Measurements from ENCODE around the gene DAPK2.
A peak's percentile ranks its signal among the peaks of the same experiment; 100 is the strongest.
"Not testable (repeated sequence)": the region's sequence is repeated elsewhere in the genome, so short reads cannot be mapped to it uniquely, and the experiment has no call there.

The DAPK2 gene

DNA sequence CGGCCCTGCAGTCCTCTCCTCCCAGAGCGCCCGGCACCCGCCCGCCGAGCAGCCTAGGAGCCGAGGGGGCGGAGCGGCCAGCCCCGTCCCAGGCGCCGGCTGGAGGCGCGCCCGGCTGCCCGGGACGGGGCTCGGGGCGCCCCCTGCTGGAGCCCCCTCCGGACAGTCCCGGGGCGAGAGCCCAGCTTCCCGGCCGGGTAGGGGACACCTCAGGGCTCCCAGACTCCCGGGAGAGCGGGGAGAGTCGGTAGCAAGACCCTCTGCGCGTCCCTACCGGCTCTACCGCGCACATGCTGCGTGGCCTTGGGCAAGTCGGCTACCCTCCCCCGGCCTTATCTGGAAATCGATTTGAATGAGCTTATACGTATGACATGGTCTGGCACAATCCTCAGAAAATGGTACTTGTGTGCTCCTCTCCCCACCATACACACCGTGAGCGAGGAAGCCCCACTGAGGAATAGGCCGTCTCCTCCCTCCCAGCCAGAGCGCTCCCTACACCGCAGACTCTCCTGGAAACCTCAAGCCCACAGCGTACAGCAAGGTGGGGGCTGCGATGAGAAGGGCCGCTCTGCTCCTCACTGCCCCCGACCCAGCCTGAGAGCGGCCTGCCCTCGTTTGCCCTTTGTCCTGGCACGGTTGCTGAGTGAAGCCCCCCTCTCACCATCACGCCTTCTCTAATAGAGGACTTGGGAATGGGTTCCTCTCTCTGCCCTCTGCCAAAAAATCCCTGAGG, at the start of gene DAPK2:
TSS of gene DAPK2 (minus strand) at position 65 of the 733 bp plus-strand sequence. CDS start 6,224 bp downstream, outside the sequence.
- peak; percentile 80 for DNase-seq

DNA sequence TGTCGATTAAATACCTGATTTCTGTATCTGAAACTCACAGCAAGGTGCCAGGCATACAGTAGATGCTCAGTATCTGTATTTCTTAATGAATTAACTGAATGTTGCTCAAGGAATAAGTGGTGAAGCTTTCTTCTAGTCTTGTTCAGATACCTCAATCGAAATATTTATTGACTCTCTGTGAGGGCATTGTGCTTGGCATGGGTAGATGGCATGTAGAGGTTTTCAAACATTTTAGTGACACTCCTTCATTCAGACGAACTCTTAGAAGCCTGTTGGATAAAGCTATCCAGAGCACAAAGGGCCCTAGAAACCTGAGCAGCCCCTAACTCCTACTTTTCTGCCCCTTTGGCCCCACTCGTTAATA, 49.1 kb upstream of the DAPK2 start:
- no peak for DNase-seq

DNA sequence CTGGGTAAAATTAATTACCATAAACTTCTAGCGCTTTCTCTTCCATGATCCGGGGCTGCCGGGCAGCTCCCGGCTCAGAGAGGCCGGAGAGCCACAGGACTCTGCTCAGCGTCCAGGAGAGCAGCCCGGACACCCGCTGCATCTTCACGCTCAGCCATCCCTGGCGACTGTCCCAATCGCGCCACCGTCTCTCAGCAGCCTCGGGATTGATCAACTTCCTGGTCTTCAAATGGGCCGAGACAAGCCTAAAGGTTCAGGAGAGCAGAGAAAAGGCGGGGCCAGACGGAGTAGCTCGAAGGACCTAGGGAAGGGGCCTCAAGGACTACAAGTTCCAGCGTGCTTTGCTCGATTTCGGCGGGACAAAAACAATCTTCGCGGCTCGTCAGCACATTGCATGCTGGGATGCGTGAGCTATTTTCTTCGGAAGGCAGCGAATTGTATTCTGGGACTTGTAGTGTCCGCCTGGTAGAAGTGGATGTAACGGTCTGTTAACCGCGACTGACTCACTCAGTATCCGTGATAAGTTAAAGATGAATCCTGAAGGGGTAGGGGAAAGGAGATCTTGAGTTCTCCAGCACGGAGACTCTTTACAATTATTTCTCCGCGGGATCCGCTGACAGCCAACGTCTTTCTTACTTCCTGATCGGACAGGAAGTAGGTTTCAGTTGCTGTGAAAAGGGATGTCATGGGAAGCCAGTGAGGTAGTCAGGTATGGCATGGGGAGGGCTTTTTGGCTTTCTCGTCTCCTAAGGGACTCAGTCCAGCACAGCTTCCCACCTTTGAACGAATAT, 47.5 kb upstream of the DAPK2 start, which contains the start of gene CIAO2A:
TSS of gene CIAO2A (minus strand) at position 212 of the 791 bp plus-strand sequence. CDS start at position 142, 70 bp downstream.
- peak; percentile 99 for DNase-seq

DNA sequence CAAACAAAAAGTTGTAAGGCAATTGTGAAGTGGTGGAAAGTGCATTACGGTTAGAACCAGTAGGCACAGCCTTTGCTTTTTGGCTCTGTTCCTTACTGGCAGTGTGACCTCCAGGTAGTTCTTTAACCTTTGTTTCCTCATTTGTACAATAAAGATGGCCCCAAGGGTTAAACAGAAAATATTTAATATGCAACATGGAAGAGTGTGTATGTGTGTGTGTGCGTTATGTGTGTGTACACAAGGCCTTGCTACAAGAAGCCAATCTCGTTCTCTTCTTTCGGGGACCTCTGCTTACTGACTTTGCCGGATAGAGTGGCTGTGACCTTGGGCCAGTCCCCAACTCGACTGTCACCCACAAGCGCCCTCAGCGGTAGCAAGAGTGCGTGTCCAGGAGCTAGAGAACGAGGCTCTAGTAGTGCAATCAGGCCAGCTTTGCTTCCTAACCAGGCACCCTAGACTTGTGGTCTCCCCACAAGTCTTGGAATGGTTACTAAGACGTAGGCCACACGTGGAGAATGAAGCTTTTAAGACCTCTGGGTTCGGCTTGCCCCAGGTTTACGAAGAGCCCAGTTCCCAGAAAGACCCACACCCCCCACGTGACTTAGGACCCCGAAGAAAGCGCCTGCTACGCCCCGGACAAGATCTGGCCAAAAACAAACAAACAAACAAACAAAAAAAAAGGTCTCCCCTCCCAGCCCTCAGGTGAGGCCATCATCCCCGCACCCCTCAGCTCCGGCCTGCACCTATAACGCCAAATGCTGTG, 46.8 kb upstream of the DAPK2 start:
- DNase-seq, result peak; percentile 69

DNA sequence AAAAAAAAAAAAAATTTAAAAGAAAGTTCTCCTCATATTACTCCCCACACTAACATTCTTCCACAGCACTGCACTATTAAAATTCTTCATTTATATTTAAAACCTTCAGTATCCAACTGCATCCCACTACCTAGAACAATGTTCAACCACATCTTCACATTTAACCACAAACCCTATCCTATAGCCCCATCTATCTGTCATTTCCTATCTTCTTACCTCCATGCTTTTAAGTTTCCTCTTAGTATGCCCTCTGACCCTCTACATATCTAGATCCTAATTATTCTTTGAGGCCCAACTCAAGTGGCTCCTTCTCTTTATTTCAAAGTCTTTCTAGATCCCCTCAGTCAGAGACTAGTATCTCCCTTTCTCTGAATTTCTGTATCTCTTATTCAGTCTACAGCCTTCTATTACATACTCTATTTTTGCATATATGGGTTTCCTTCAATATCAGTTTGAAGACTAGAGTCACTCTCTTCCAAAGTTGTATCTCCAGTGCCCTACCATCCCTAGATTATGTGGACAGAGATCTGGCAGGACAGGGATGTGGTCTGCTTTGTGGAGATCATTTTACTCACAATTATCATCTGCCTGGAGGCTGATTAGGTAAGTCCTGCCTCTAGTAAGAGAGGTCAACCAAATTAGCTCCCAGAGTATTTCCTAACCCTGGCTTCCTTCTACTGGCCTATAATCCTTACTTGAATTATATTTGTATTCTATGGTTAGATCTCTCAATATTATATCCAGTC, 46.0 kb upstream of the DAPK2 start:
- DNase-seq, result no peak

DNA sequence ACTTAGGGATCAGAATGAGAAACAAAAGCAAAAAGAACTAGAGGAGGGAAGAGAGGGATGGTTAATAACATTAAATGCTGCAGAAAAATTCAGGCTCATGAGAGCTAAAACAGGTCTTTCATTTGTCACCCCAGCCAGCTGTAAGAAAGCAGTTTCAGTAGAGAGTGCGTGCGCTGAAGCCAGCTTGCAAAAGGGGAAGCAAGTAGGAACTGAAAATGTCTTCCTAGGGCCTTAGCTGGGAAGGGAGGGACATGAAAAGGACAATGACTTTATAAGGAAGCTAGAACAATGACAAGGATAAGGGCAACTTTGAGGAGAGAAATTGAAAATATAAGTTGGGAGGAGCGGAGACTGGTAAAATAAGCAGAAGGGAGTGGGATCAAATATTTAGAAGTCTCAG, 44.2 kb upstream of the DAPK2 start:
- DNase-seq, result no peak

DNA sequence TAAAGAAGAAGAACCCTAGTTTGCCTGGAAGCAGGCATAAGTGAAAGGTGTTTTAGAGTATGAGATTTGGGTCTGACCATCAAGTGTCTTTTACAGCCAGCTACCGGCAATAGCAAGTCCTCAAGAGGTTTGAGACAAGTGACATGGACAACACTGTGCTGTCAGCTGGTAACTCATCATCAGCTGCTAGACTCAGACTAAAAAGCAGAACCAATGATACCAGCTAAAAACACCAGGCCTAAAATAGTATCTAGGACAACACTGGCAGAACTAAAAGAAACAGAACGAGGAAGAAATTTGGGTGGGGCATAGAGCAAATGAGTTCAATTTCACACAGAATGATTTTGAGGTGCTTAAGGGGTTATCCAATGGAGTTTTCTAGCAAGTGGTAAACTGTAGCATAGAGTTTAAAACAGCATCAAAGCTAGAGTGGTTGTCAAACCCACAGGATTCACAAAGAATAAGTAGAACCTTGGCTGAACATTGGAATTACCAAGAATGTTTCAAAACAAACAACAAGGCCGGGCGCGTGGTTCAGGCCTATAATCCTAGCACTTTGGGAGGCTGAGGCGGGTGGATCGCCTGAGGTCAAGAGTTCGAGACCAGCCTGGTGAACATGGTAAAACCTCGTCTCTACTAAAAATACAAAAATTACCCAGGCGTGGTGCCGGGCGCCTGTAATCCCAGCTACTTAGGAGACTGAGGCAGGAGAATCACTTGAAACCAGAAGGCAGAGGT, 43.4 kb upstream of the DAPK2 start:
- no peak for DNase-seq

DNA sequence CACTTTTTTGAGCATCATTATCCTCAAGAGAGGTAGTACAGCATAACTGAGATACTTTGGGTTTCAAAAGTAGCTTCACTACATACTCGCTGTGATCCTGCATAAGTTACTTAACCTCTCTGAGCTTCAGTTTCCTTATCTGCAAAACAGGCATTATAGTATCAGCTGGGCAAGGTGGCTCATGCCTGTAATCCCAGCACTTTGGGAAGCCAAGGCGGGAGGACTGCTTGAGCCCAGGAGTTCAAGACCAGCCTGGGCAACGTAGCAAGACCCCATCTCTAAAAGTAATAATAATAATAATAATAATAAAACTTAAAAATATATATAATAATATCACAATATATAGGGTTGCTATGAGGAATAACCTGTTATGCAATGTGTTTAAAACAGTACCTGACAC, 36.5 kb upstream of the DAPK2 start:
- DNase-seq, result no peak

DNA sequence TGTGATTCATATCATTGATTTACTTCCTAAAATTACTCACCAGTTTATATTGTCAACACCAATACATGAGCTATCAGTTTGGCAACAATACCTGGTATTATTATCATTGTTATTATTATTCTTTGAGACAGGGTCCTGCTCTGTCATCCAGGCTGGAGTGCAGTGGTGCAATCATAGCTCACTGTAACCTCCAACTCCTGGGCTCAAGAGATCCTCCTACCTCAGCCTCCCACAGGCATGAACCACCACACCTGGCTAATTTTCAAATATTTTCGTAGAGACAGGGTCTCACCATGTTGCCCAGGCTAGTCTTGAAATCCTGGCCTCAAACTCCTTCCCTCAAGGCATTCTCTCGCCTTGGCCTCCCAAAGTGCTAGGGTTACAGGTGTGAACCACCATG, 27.2 kb upstream of the DAPK2 start:
- not testable (repeated sequence) for DNase-seq

DNA sequence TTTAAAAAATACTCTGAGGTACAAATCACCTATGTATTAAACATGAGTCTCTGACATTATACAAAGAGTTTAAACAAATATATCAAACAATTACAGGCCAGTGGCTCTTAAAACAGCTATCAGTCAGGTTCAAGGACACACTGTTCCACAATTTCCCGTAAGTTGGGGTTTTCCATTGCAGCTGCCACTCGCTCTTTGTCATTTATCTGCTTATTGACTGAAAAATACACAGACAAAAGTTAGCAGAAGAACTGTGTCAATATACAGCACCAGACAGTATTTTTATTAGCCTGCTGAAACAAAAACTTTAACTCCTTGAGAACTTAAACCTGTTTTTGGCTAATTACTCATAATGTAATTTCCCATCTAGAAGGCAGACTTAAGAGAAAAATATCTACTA, 26.5 kb upstream of the DAPK2 start:
- no peak for DNase-seq

DNA sequence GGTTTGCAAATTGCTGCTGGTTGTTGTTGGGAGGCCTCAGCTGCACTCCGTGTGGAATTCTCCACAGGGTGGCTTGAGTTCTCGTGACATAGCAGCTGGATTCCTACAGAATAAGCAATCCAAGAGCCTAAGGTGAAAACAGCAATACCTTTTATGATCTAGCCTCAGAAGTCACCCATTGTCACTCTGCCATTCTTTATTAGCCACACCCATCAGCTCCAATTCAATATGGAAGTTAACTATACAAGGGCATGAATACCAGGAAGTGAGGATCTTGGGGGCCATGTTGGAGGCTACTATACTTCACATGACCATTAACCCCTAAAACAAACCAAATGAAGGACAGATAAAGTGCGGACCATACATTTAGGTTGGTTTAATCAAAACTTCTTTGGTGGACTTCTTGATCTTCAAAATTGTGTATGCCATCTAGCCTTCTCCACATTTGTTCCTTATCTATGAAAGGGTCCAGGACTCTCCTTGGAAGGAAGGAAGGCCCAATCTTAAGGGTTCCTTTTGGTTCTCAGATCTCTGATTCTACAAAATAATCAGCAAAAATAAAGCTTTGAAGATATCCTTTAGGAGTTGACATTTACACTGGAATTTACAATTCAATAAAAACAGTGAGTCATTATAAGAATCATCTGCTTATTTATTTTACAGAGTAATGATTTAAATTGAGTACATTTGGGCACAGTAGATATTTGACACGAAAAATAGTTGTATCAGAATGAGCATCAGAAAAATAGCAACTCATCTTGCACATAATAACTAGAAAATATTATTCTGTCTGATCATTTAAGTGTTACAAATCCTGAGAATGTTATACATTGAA, 25.9 kb upstream of the DAPK2 start:
- no peak for DNase-seq

DNA sequence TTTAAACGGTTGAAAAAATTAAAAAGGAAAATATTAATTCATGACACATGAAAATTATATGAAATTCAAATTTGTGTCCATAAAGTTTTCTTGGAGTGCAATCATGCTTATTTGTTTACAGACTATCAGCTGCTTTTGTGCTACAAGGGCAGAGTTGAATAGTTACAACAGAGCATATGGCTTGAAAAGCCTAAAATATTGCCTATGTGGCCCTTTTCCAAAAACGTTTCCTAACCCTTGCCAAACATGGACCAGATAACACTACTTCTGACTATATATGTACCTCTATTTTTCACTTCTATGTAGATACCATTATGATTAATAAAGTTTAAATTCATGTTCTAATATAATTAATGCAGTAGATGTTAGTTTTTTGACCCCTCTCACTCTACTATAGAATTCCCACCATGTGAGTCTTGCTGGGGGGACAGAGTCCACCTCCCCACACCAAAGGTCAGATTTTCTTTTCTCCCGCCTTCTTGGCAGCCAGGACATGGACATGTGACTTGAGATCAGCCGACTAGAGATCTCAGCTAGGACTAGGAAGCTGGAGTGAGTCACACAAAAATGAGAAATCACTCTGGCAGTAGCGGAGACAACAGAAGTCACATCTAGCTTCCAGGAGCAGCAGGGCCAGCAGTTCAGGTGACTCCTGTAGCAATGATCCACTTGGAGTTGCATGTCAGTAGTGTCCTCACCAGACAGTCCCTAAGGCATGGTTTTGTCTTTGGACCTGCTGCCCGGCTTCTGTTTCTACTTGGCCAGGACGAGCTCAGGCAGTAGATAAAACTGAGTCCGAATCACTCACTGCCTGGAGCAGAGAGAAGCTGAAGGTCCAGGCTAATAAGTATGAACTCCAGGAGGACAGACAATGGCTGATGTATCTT, 24.9 kb upstream of the DAPK2 start:
- DNase-seq, result peak; percentile 67

DNA sequence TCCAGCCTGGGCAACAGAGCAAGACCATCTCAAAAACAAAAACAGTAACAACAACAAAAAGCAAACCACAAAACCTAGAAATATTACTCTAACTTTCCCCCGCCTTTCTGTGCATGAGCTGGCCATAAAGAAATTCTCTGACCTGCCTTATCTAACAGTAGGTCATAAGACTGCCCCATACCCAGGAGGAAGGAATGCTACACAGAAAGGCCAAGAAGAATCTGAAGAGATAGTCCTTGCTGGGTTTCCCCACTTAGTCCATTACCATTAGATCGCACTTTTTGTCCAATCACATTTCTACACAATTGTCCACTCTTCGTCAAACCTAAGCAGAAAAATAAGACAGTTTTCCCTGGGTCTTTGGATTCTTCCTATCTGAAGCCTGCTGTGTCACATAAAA, 23.8 kb upstream of the DAPK2 start:
- no peak for DNase-seq

DNA sequence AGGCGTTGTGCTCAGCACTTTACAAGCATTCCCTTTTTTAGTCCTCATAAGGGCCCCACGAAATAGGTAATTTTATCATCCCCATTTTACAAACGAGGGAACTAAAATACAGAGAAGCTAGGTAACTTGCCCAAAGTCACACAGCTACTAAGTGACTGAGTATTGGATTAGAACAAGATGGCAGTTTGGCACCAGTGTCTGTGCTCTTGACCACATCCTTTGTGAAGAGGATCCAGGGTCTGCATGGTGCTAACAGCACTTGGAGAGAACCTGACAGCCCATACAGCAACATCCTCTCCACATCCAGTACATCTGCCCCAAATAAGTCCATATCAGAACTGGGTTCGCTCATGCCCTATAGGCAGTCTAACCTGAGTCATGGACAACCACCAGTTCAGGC, 21.8 kb upstream of the DAPK2 start:
- DNase-seq, result no peak

DNA sequence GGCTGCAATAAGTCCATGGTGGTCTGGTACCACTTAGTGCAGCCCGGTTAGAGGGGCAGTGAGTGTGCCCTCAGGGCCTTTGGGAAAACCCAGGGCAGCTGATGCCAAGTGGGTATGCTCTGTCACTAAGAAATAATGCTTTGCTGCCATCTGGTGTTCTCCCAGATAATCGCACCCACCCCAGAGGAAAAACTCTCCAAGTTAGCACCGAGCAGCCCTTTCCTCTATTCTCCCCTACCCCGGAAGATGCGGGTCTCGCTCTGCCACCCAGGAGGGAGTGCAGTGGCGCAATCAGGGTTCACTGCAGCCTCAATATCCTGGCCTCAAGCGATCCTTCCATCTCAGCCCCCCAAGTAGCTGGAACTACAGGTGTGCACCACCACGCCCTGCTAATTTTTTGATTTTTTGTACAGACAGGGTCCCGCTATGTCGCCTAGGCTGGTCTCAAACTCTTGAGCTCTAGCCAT, 21.3 kb upstream of the DAPK2 start:
- DNase-seq, result peak; percentile 88

DNA sequence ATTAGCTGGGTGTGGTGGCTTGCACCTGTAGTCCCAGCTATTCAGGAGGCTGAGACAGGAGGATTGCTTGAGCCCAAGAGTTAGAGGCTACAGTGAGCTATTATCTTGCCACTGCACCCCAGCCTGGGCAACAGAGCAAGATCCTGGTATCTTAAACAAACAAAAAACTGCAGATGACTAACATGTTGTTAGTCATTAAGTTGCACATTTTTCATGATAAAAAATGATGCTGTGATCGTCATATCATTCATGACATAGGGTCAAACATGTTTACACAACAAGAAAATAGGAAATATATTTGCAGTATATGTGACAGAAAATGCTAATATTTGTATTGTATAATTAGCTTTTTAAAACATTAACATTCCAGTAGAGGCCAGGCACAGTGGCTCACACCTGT, 20.2 kb upstream of the DAPK2 start:
- no peak for DNase-seq

DNA sequence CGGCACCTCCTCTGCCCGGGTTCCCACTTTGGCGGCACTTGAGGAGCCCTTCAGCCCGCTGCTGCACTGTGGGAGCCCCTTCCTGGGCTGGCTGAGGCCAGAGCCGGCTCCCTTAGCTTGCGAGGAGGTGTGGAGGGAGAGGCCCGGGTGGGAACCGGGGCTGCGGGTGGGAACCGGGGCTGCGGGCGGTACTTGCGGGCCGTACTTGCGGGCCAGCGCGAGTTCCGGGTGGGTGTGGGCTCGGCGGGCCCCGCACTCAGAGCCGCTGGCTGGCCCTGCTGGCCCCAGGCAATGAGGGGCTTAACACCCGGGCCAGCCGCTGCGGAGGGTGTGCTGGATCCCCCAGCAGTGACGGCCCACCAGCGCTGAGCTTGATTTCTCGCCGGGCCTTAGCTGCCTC, 14.4 kb upstream of the DAPK2 start:
- no peak for DNase-seq

DNA sequence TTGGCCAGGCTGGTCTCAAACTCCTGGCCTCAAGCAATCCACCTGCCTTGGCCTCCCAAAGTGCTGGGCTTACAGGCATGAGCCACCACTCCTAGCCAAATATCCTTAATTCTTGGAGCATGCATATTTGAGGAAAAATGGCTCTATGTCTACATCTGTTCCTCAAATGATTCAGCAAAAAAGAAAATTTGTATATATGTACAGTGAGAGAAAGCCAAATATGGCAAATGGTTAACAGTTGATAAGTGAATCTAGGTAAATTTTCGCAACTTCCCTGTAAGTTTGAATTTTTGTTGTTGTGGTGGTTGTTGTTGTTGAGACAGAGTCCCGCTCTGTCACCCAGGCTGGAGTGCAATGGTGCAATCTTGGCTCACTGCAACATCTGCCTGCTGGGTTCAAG, 12.8 kb upstream of the DAPK2 start:
- not testable (repeated sequence) for DNase-seq

DNA sequence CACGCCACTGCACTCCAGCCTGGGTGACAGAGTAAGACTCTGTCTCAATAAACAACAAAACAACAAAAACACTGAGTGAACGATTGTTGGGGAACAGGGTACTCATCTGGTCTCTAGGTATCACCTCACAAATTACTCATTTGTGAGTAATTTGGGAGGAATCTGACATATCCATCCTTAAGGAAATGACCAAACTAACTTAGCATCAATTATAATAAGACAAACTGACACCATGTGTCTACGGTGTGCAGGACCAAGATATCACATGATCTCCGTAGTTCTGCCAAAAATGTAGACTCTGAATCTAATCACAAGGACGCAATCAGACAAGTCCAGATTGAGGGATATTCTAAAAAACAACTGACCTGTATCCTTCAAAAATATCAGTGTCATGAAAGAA, 12.0 kb upstream of the DAPK2 start:
- no peak for DNase-seq

DNA sequence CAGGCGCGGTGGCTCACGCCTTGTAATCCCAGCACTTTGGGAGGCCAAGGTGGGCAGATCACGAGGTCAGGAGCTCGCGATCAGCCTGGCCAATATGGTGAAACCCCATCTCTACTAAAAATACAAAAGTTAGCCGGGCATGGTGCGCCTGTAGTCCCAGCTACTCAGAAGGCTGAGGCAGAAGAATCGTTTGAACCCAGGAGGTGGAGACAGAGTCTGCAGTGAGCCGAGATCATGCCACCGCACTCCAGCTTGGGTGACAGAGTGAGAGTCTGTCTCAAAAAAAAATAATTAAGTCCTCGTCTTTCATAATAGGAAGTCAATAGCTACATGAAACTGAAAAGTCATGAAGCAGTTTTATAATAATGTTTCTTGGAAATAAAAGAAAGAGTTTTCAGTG, 7.4 kb upstream of the DAPK2 start:
- DNase-seq, result not testable (repeated sequence)
